Endothelial cell of umbilical vein (primary cell): Measurements from ENCODE around the gene SYTL2. TPM values are rescaled to one million over a fixed set of nuclear protein-coding genes. Genes with fewer than 3 reads are reported as not detected.

Experiments used
- BruUV-seq: library from RNA; stranded (reverse); fragments of 400-500 nt; replicated peaks from 2 replicates; lab custom pipeline; 2021; lab: Mats Ljungman, UMichigan
- CTCF ChIA-PET: fragments of 300-600, 350-600 bp; sonication (Branson Sonifier 250); formaldehyde crosslinking; loops from one replicate; lab custom pipeline; 2021; ENCODE audit warnings: antibody characterized with exemption, inconsistent platforms; lab: Charles Lee
- POLR2A ChIA-PET: fragments of 300-600, 350-600 bp; sonication (Branson Sonifier 250); formaldehyde crosslinking; loops from one replicate; lab custom pipeline; 2021; ENCODE audit warnings: antibody characterized with exemption, inconsistent platforms; lab: Charles Lee
- DNase-seq: peaks from one replicate; pipeline ENCODE4 v3.0.0-alpha.2; 2011; ENCODE audit warnings: low read depth, low spot score
- FAIRE-seq: peaks from 2 replicates; lab custom pipeline; 2011; peaks lifted over from hg19 to GRCh38; lab: Jason Lieb, UNC
- H2AFZ ChIP-seq: 2 replicates; pipeline ENCODE4 v1.6.0; 2012; ENCODE audit warnings: low read depth, low read length, control low read depth, inconsistent platforms
- H3K27ac ChIP-seq: 2 replicates; pipeline ENCODE4 v1.5.1; 2011; ENCODE audit warnings: low read depth, mild to moderate bottlenecking, control low read depth, low read length, moderate library complexity; ENCODE audit not compliant: insufficient read depth
- H3K27me3 ChIP-seq, 2 experiments: 2 replicates each; pipeline versions ENCODE4 v1.6.0 to v1.6.1; 2011; ENCODE audit warnings: low read length in 2 of 2, mixed read lengths in 1 of 2; ENCODE audit not compliant: control insufficient read depth in 2 of 2, insufficient read depth in 2 of 2
- H3K36me3 ChIP-seq, 2 experiments: 2 replicates in 1 of 2; 3 replicates in 1 of 2; pipeline ENCODE4 v1.5.1; 2011; ENCODE audit warnings: low read length in 2 of 2, mild to moderate bottlenecking in 1 of 2, moderate library complexity in 1 of 2; ENCODE audit not compliant: control insufficient read depth in 2 of 2, insufficient read depth in 2 of 2; ENCODE audit errors: extremely low read depth in 1 of 2
- H3K4me1 ChIP-seq: 3 replicates; pipeline ENCODE4 v1.5.1; 2011; ENCODE audit warnings: mild to moderate bottlenecking, low read length; ENCODE audit not compliant: control insufficient read depth, insufficient read depth; ENCODE audit errors: extremely low read depth
- H3K4me2 ChIP-seq: 2 replicates; pipeline ENCODE4 v1.6.1; 2011; ENCODE audit warnings: low read length, control low read depth, mixed read lengths; ENCODE audit not compliant: insufficient read depth
- H3K4me3 ChIP-seq, 3 experiments: fragments of 200-600 bp in 1 of 3; sonication (generic), shearing (Covaris generic) in 1 of 3; replicated peaks in 1 of 3; 2 replicates each; pipeline ENCODE4 v1.5.1; 2011 to 2016; ENCODE audit warnings: control low read depth in 3 of 3, low read length in 3 of 3, mild to moderate bottlenecking in 2 of 3, inconsistent platforms in 1 of 3, low read depth in 1 of 3, moderate library complexity in 1 of 3; ENCODE audit not compliant: insufficient read depth in 1 of 3
- H3K79me2 ChIP-seq: 2 replicates; pipeline ENCODE4 v1.6.0; 2012; ENCODE audit warnings: low read length, inconsistent platforms; ENCODE audit not compliant: control insufficient read depth, insufficient read depth
- H3K9ac ChIP-seq: replicated peaks from 2 replicates; pipeline ENCODE3; 2011; ENCODE audit warnings: low read length, control low read depth; ENCODE audit not compliant: insufficient read depth; ENCODE audit errors: extremely low read depth
- H3K9me1 ChIP-seq: replicated peaks from 3 replicates; pipeline ENCODE4 v1.6.0; 2011; ENCODE audit warnings: mild to moderate bottlenecking, low read length; ENCODE audit not compliant: control insufficient read depth, insufficient read depth; ENCODE audit errors: extremely low read depth
- H3K9me3 ChIP-seq: replicated peaks from 2 replicates; pipeline ENCODE4 v1.5.1; 2012; ENCODE audit warnings: low read length, inconsistent platforms; ENCODE audit not compliant: control insufficient read depth, insufficient read depth
- H4K20me1 ChIP-seq: replicated peaks from 2 replicates; pipeline ENCODE3; 2011; ENCODE audit warnings: mild to moderate bottlenecking, low read length; ENCODE audit not compliant: control insufficient read depth, insufficient read depth; ENCODE audit errors: extremely low read depth
- CTCF ChIP-seq, 2 donors: IDR thresholded peaks; 1 replicate in 1 of 2; 2 replicates in 1 of 2; pipeline ENCODE4 v1.5.1; 2011; ENCODE audit warnings: low read length in 2 of 2, mild to moderate bottlenecking in 2 of 2, moderate library complexity in 2 of 2, control low read depth in 1 of 2, inconsistent platforms in 1 of 2, low read depth in 1 of 2; ENCODE audit not compliant: insufficient read depth in 1 of 2; ENCODE audit errors: extremely low read depth in 1 of 2
- EZH2 ChIP-seq: IDR thresholded peaks from 2 replicates; pipeline ENCODE4 v1.6.1; 2012; ENCODE audit warnings: borderline replicate concordance, low read depth, mild to moderate bottlenecking, moderate library complexity, low read length, inconsistent platforms; ENCODE audit not compliant: severe bottlenecking
- FOS ChIP-seq: IDR thresholded peaks from 2 replicates; pipeline ENCODE4 v1.6.1; 2011; ENCODE audit warnings: mild to moderate bottlenecking, low read length, moderate library complexity, borderline replicate concordance; ENCODE audit not compliant: insufficient read depth
- GATA2 ChIP-seq: IDR thresholded peaks from 2 replicates; pipeline ENCODE4 v1.7.0; 2011; ENCODE audit warnings: low read depth, mild to moderate bottlenecking, moderate library complexity, mixed read lengths, low read length; ENCODE audit not compliant: insufficient read length, insufficient read depth
- JUN ChIP-seq: IDR thresholded peaks from 2 replicates; pipeline ENCODE4 v1.6.1; 2011; ENCODE audit warnings: borderline replicate concordance, low read depth; ENCODE audit not compliant: insufficient read length, insufficient read depth
- MAX ChIP-seq: IDR thresholded peaks from 2 replicates; pipeline ENCODE4 v1.6.1; 2011; ENCODE audit not compliant: insufficient read depth, insufficient read length
- MYC ChIP-seq: IDR thresholded peaks from one replicate; pipeline ENCODE4 v1.6.1; 2011; ENCODE audit warnings: mild to moderate bottlenecking, low read depth, low read length
- POLR2A ChIP-seq: IDR thresholded peaks from 2 replicates; pipeline ENCODE4 v1.6.1; 2012; ENCODE audit warnings: low read depth, mild to moderate bottlenecking, control low read depth, low read length
- POLR2AphosphoS5 ChIP-seq: IDR thresholded peaks from 2 replicates; pipeline ENCODE4 v1.6.1; 2012; ENCODE audit warnings: low read depth, mild to moderate bottlenecking, control low read depth, low read length, moderate library complexity; ENCODE audit not compliant: insufficient read depth
- dilution Hi-C: fragments of 300-500 bp; cut with MboI; formaldehyde crosslinking; loops from one replicate; pipeline ENCODE4 v1.15.0; 2019; ENCODE audit warnings: low sequenced_read_pairs; ENCODE audit not compliant: extremely low pct_ligation_motif_present
- intact Hi-C: fragments of 100-400 bp; cut with micrococcal nuclease; formaldehyde crosslinking; loops from one replicate; pipeline ENCODE4 v1.10.0; 2022
- polyA plus RNA-seq, 4 experiments: library from polyadenylated mRNA; depleted of rRNA in 3 of 4; stranded (reverse) in 3 of 4; unstranded in 1 of 4; fragments of >200 nt; gene quantifications; 2 replicates each; pipeline versions ENCODE4 v1.2.1 to v1.2.3, GENCODE V29; 2011 to 2012; ENCODE audit warnings: missing spikeins in 1 of 4
- total RNA-seq: library from RNA; stranded (reverse); gene quantifications from 2 replicates; pipeline ENCODE4 v1.2.3, GENCODE V29; 2021

The SYTL2 gene
- total and polyA plus RNA-seq, 2 donors (not counting 3 experiments of a cell fraction or from before 2014, with no cell fraction given): 1.4 to 2.4 TPM

GRCh38 chr11:85652786-85653447, 158.0 kb downstream of the SYTL2 start:
- no peak for DNase-seq
- BruUV-seq: no TSS peak
- peaks cover 4% of the 10 kb centered on the region for H4K20me1 ChIP-seq
- ChIA-PET POLR2A (no interaction called here), CTCF (interaction anchor here (1.0 to 1.2 kb wide), 2 partner anchors 11 to 15 kb away, joined by 4 to 5 read pairs; no protein-coding TSS in a partner anchor)
- dilution Hi-C loops (no loop called here), intact Hi-C loops (no loop called here)
- H3K4me1 ChIP-seq: peaks cover 8% of the 10 kb centered on the region
- H3K9me1 ChIP-seq: no peaks in the 10 kb centered on the region
- no peak overlapping the region for H3K27ac ChIP-seq
- no peak overlapping the region for H2AFZ ChIP-seq
- H3K4me3 ChIP-seq: no peak overlapping the region
- no peak overlapping the region for H3K9ac ChIP-seq
- peaks cover 0 to 5% of the 10 kb centered on the region in 2 experiments for H3K36me3 ChIP-seq
- FAIRE-seq: no peak
- TF ChIP-seq CTCF (IDR thresholded peaks at IDR 0.05; ENCODE audit: extremely low read depth in 1 of 2, insufficient read depth in 1 of 2, low read depth in 1 of 2, low read length in 2 of 2) (no peak), EZH2 (no peak), JUN (no peak), FOS (no peak), POLR2AphosphoS5 (no peak), MYC (no peak), POLR2A (no peak), MAX (no peak), GATA2 (no peak)
- no peaks in the 10 kb centered on the region for H3K9me3 ChIP-seq
- H3K4me2 ChIP-seq: no peak overlapping the region
- H3K79me2 ChIP-seq: peaks cover 30% of the 10 kb centered on the region
- H3K27me3 ChIP-seq: no peaks in the 10 kb centered on the region
